Esophagus squamous epithelium (tissue), 4 donors: Measurements from ENCODE around the gene MVB12B.

Source experiments
- POLR2A ChIP-seq, 4 donors: fragments of 450-650 bp; IDR thresholded peaks; one replicate each; pipeline ENCODE4 v1.6.1; 2017; ENCODE audit warnings: antibody characterized with exemption in 4 of 4, mild to moderate bottlenecking in 4 of 4, moderate library complexity in 3 of 4
- TF ChIP-seq, protein P1 (sequence below), 6 experiments: fragments of 450-650 bp in 4 of 6; fragments of 200-600 bp in 2 of 6; sonication (generic) in 2 of 6; IDR thresholded peaks; one replicate each; pipeline ENCODE4 v1.5.1; 2016 to 2019; ENCODE audit warnings: antibody characterized with exemption in 6 of 6, mild to moderate bottlenecking in 4 of 6, moderate library complexity in 4 of 6

DNA sequence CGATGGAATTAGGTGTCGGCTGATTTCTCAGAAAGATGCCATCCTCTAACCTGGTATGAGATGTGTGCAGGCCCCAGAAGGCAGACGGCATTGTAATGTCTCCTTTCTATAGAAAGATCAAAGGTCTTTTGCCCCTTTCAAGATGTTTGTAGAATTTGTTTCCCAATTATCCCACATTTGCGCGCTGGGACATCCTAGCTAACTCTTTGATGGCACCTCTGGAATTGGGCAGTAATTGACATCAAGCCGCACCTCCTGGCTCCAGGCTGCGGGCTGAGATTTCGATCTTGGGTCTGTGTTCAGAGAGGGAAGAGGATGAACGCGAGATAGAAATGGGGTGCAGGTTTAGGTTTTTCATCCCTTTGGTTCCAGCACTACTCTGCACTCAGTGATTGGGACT lies 202.3 kb downstream of the MVB12B start:
- TF ChIP-seq, protein P1, sequence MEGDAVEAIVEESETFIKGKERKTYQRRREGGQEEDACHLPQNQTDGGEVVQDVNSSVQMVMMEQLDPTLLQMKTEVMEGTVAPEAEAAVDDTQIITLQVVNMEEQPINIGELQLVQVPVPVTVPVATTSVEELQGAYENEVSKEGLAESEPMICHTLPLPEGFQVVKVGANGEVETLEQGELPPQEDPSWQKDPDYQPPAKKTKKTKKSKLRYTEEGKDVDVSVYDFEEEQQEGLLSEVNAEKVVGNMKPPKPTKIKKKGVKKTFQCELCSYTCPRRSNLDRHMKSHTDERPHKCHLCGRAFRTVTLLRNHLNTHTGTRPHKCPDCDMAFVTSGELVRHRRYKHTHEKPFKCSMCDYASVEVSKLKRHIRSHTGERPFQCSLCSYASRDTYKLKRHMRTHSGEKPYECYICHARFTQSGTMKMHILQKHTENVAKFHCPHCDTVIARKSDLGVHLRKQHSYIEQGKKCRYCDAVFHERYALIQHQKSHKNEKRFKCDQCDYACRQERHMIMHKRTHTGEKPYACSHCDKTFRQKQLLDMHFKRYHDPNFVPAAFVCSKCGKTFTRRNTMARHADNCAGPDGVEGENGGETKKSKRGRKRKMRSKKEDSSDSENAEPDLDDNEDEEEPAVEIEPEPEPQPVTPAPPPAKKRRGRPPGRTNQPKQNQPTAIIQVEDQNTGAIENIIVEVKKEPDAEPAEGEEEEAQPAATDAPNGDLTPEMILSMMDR (IDR thresholded peaks at IDR 0.05): no peak
- no peak for TF ChIP-seq POLR2A (IDR thresholded peaks at IDR 0.05)
